ACC112 (cell line): ENCODE results near the gene NABP1.
"Not testable (repeated sequence)": the region's sequence is repeated elsewhere in the genome, so short reads cannot be mapped to it uniquely, and the experiment has no call there.

Experiments used
- H2AFZ ChIP-seq: fragments of 200-600 bp; sonication (generic); one replicate; pipeline ENCODE4 v1.6.0; 2017; ENCODE audit warnings: antibody characterized with exemption, low read length; ENCODE audit not compliant: unreplicated experiment
- H3K27ac ChIP-seq: fragments of 200-600 bp; sonication (generic); 2 replicates; pipeline ENCODE4 v1.5.1; 2014; ENCODE audit warnings: low read depth, mild to moderate bottlenecking, antibody characterized with exemption, low read length, moderate library complexity
- H3K27me3 ChIP-seq: fragments of 200-600 bp; sonication (generic); 2 replicates; pipeline ENCODE4 v1.6.1; 2014; ENCODE audit warnings: mild to moderate bottlenecking, antibody characterized with exemption, low read length, moderate library complexity, mixed read lengths; ENCODE audit not compliant: insufficient read depth
- H3K36me3 ChIP-seq: fragments of 200-600 bp; sonication (generic); 2 replicates; pipeline ENCODE4 v1.6.1; 2016; ENCODE audit warnings: mild to moderate bottlenecking, antibody characterized with exemption, low read length, moderate library complexity, mixed read lengths; ENCODE audit not compliant: insufficient read depth
- H3K4me1 ChIP-seq: fragments of 200-600 bp; sonication (generic); one replicate; pipeline ENCODE4 v1.6.1; 2016; ENCODE audit warnings: low read length, mixed read lengths; ENCODE audit not compliant: insufficient read depth, unreplicated experiment, control insufficient read depth
- H3K4me3 ChIP-seq: fragments of 200-600 bp; sonication (generic); 2 replicates; pipeline ENCODE4 v1.5.1; 2014; ENCODE audit warnings: mild to moderate bottlenecking, low read depth, low read length
- H3K79me2 ChIP-seq: fragments of 200-600 bp; sonication (generic); one replicate; pipeline ENCODE4 v1.6.0; 2016; ENCODE audit warnings: low read length; ENCODE audit not compliant: control insufficient read depth, unreplicated experiment, insufficient read depth

NABP1 gene

DNA sequence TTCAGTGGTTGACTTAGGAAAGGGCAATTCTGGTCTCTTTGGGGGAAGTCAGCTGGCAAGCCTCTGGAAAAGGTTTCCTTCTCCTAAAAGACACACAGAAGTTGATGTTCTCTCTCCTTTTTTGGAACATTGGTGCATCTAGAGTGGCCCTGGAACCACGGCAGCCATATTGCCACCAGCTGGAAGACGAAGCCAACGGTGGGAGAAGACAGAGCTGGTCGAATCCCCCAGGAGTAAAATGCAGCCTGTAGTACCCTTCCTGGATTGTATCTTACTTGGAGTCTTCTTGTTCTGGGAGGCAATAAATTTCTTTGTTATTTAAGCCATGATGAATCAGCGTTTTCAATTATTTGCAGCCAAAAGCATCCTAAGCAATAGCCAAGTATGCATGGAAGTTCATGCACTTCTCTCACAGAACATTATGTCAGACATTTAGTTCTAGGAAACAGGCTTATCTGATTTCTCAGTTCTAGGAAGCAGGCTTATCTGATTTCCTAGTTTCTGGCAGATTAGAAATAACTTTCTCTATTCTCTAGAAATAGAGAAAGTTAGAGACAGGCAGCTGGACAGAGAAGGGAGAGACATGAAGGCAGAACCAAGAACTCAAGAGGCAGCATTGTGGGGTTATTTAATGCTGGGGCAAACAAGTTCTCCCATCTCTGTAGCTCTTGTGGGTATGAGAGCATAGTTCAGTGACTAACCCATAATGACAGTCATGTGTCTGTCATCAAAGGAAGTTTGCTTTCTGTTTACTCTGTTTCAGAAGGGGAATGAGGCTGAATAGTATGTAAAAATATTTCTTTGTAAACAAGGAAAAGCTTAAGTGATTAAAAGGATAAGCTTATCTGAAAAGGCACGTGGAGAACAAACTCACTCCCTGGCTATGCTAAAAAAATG, 40.5 kb upstream of the NABP1 start:
- peak overlapping the region; percentile 92 for H3K27ac ChIP-seq
- H3K27me3 ChIP-seq: no peaks in the 10 kb centered on the region
- no peaks in the 10 kb centered on the region for H3K36me3 ChIP-seq
- H3K4me1 ChIP-seq: peaks cover 40% of the 10 kb centered on the region
- H2AFZ ChIP-seq: peak overlapping the region; percentile 45
- no peaks in the 10 kb centered on the region for H3K79me2 ChIP-seq
- H3K4me3 ChIP-seq: peak overlapping the region; percentile 41

DNA sequence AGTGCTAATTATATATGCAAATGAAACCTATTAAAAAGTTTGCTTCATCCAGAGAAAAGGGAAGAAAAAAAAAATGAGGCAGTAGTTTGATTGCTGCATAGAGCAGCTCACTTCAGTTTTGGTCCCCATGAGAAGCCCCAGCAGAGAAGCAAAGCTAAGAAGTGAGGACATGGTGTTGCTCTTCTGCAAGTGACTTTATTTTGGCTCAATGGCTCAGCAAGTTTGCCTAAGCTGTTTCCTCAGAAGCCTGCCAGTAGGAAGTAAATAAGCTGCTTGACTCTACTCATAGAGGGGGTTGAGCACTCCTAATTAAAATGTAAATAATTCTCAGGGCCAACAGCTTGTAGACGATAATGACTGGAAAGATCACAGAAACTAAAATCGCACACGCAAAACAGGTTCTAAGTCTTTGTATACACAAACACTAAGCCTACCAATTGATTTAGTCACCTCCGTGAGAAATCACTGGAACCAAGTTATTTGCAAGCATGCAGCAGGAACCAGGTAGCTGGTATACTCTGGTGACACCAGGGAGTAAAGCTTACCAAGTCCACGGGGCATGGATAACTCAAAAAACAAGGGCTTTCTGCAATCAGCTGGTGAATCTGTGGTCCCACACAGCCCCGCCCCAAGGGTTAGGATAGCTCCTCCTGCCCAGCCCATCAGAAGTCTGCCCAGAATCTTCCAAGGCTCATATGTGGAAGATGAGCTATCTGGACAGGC, 39.7 kb upstream of the NABP1 start:
- H3K27ac ChIP-seq: peak overlapping the region; percentile 92

DNA sequence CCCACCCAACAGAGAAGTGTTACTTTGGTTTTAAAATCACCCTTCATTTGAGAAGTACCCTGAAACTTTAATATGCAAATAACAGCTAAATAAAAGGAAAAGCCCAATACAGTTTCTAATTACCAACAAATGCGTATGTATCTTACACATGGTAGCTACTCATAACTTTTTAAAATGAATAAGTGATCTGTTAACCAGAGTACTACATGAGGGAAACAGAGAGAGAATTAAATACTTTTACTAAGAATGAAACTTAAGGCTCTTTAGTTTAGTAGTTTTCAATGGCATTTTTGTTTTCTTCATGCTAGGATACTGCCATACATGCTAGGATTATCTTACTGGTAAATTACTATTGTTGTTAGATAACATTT, 39.1 kb upstream of the NABP1 start:
- H2AFZ ChIP-seq: peak overlapping the region; percentile 45

More for the DNA sequence above, 39.7 kb upstream of the NABP1 start:
- H3K79me2 ChIP-seq: no peaks in the 10 kb centered on the region
- no peaks in the 10 kb centered on the region for H3K36me3 ChIP-seq
- H3K4me3 ChIP-seq: peak overlapping the region; percentile 41
- peak overlapping the region; percentile 45 for H2AFZ ChIP-seq
- no peaks in the 10 kb centered on the region for H3K27me3 ChIP-seq
- H3K4me1 ChIP-seq: peaks cover 40% of the 10 kb centered on the region

DNA sequence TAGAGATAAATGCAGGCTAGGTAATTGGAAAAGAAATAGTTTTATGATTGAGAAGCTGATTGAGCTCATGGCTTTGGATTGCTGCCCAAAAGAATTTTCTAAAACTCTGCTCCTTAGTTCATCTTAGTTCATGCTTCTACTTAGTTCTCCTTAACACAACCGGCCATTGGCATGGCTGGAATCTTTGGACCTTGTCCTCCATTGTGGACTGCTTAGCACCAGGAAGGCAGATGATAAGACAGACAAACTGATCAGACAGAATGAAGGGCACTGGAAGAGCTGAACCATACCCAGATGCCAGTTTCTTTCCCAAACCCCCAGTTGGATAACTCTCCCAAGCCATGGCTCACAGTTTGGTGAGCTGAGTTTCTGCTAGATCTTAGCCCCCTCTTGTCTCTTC, 36.3 kb upstream of the NABP1 start:
- no peak overlapping the region for H2AFZ ChIP-seq
- H3K4me1 ChIP-seq: peaks cover 23% of the 10 kb centered on the region
- H3K36me3 ChIP-seq: no peaks in the 10 kb centered on the region
- no peaks in the 10 kb centered on the region for H3K27me3 ChIP-seq
- no peak overlapping the region for H3K27ac ChIP-seq
- H3K4me3 ChIP-seq: no peak overlapping the region
- no peaks in the 10 kb centered on the region for H3K79me2 ChIP-seq

More for the DNA sequence above, 39.1 kb upstream of the NABP1 start:
- peaks cover 40% of the 10 kb centered on the region for H3K4me1 ChIP-seq
- H3K27me3 ChIP-seq: no peaks in the 10 kb centered on the region
- no peaks in the 10 kb centered on the region for H3K79me2 ChIP-seq
- no peak overlapping the region for H3K4me3 ChIP-seq
- no peaks in the 10 kb centered on the region for H3K36me3 ChIP-seq
- no peak overlapping the region for H3K27ac ChIP-seq

DNA sequence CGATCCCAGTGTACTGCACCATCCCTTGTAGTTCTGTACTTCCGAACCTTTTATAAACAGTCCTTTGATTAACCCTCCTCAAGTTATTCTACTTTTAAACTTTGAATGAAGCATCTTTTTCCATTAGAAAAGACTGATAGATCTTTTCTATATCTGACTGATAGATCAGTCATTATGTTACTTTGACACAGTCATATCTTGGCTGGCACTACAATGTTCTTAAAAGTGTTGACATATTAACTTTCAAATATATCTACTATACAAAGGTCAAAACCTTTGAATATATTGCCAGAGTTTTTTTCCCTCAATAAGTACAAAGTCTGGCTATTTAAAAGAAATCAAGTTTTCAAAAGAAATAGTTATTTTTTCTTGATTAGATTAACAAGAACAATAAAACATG, 35.4 kb upstream of the NABP1 start:
- H3K36me3 ChIP-seq: no peaks in the 10 kb centered on the region
- no peak overlapping the region for H3K4me3 ChIP-seq
- H3K4me1 ChIP-seq: peaks cover 16% of the 10 kb centered on the region
- H3K79me2 ChIP-seq: no peaks in the 10 kb centered on the region
- no peaks in the 10 kb centered on the region for H3K27me3 ChIP-seq
- no peak overlapping the region for H2AFZ ChIP-seq
- H3K27ac ChIP-seq: no peak overlapping the region

DNA sequence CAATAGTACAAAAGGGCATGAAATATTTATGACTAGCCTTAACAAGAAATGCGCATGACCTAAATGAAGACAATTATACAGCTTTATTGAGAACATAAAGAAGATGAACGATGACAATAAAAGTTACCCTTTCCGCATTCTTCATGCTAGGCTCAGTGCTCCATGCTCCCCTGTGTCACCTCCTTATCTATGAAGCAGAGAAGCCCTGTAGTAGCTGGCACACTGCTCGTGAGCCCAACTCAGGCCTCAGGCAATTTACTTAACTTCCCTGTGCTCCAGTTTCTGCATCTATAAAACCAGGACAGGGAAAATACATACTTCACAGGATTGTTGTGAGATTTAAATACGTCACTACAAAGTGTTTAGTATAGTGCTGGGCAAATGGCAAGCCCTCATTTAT, 34.5 kb upstream of the NABP1 start:
- Histone ChIP-seq H2AFZ (no peak overlapping the region), H3K4me3 (no peak overlapping the region)

DNA sequence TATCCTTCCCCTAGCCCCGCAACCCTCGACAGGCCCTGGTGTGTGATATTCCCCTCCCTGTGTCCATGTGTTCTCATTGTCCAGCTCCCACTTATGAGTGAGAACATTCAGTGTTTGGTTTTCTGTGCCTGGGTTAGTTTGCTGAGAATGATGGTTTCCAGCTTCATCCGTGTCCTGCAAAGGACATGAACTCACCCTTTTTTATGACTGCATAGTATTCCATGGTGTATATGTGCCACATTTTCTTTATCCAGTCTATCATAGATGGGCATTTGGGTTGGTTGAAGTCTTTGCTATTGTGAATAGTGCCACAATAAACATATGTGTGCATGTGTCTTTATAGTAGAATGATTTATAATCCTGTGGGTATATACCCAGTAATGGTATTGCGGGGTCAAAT, 33.3 kb upstream of the NABP1 start:
- H3K27me3 ChIP-seq, H3K4me1 ChIP-seq, H3K36me3 ChIP-seq, H3K4me3 ChIP-seq, H3K27ac ChIP-seq, H3K79me2 ChIP-seq, H2AFZ ChIP-seq: not testable (repeated sequence)

More for the DNA sequence above, 34.5 kb upstream of the NABP1 start:
- no peaks in the 10 kb centered on the region for H3K27me3 ChIP-seq
- no peak overlapping the region for H3K27ac ChIP-seq
- H3K79me2 ChIP-seq: no peaks in the 10 kb centered on the region
- no peaks in the 10 kb centered on the region for H3K36me3 ChIP-seq
- H3K4me1 ChIP-seq: peaks cover 13% of the 10 kb centered on the region

DNA sequence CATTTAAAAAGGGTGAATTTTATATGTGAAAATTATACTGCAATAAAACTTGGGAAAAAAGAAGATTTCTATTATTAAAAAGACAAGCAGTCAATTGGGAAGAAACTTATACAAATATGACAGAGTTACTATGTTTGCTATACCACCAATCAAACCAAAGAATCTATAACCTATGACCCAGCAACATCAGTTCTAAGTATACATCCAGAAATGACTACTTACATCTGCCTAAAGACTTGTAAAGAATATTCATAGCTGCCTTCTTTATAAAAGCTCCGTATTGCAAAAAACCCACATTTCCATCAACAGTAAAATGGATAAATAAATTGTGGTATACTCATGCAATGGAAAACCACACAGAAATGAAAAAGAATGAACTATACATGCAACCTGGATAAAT, 32.9 kb upstream of the NABP1 start:
- Histone ChIP-seq H2AFZ (no peak overlapping the region), H3K4me1 (peaks cover 8% of the 10 kb centered on the region), H3K27ac (no peak overlapping the region), H3K27me3 (no peaks in the 10 kb centered on the region), H3K79me2 (no peaks in the 10 kb centered on the region), H3K36me3 (no peaks in the 10 kb centered on the region), H3K4me3 (no peak overlapping the region)

DNA sequence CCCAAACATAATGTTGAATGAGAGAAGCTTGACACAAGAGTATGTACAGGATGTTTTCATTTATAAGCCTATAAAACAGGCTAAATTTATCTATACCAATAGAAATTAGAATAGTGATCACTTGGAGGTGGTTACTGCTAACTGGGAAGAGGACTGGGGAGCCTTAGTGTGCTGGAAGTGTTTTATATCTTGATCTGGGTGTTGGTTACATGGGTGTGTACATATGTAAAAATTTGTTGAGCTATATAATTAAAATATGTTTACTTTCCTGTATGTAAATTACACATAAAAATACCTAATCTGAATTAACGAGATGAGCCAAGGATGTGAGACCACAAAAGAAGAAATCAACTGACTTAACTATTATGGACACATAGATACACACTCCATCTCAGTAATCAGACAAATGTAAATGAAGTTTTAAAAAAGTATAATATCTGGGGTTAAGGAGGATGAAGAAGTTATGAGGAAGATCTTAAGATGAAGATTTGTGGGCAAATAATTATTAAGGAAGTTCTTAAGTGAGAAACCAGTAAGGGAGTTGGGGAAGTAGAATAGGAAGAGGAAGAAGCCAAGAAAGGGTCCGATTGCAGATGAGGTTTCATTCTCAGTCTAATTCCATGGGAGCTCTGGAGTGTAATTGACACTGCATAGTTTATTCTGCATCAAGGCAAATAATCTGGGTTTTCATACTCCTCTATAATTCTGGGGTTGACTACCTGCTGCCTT, 32.3 kb upstream of the NABP1 start:
- no peaks in the 10 kb centered on the region for H3K36me3 ChIP-seq
- no peak overlapping the region for H2AFZ ChIP-seq

DNA sequence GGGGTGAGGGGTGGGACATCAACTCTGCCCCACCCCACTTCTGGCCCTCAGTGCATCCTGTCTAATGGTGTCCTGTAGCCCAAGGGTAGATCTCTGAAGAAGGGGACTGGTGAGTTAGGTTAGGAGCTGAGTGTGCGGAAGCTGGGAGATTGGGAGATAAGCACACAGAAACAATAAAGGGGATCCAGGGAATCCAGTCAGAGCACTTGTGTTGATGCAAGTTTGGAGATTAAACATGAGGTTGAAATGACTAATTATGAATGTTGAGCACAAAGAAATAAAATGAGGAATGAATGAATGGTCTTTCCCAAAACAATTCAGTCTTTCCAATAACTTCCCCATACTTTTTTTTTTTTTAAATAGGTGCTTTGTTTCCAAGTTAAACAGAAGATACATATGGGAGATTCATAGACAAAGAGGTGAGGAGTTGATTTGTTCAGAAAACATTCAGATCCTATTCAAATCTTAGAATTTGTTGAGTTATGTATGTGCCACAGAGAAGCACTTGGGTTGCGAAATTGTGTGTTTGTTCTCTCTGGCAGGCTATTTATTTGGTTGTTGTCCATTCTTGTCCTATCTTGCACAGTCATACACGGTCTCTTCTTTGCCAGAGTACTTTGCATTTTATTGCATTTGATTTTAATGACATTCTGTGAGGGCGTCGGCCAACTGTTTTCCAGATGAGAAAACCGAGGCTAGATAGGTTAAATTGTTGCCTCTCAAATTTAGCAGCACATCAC, 31.6 kb upstream of the NABP1 start:
- Histone ChIP-seq H2AFZ (no peak overlapping the region), H3K4me3 (no peak overlapping the region), H3K79me2 (no peaks in the 10 kb centered on the region), H3K4me1 (peaks cover 8% of the 10 kb centered on the region), H3K36me3 (no peaks in the 10 kb centered on the region), H3K27me3 (no peaks in the 10 kb centered on the region), H3K27ac (no peak overlapping the region)

More for the DNA sequence above, 32.3 kb upstream of the NABP1 start:
- H3K4me3 ChIP-seq: no peak overlapping the region
- no peaks in the 10 kb centered on the region for H3K27me3 ChIP-seq
- H3K79me2 ChIP-seq: no peaks in the 10 kb centered on the region
- H3K27ac ChIP-seq: no peak overlapping the region
- peaks cover 8% of the 10 kb centered on the region for H3K4me1 ChIP-seq
